ENCODE measurements around the gene EVA1C.
"Not testable (repeated sequence)": the region's sequence is repeated elsewhere in the genome, so short reads cannot be mapped to it uniquely, and the experiment has no call there.

EVA1C gene

DNA sequence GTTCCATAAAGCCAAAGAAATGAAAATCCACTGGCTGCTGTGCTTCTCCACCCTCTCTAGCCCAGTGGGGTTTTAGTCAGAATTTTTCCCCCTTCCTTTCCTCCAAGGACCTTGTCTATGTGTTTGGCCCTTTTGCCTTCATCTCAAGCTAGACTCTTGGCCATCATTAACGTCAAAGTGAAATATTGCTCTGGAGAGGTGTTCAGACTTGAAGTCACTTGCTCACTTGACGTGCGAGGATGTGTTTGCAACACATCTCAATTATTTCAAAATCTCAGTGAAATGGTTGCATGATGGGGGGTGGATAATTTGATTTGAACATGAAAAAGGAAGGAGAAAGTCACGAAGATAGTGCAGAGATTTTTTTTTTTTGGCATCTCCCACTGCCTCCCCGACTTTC is 13.6 kb downstream of the EVA1C start:
- DNase-seq, result no peak

DNA sequence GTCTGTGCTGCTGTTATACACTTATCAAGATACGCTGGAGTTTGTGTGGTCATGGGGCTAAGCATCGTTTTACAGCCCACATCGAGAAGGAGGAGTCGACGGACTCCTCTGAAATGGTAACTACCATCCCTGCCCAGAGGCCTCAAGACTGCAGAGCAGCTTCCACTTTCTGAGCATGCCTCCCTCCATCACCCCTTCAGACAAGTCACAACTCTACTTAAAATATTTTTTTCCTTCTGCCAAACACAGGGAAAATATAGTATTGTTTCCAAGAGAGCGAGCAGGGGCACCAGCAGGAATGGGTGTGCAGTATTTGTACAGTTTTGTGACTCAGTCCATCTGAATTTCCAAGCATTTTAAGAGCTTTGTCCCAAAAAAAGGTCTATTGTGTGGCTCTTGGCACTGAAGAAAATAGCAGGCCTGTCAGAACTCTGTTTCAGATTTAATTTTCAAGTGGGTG is 14.1 kb downstream of the EVA1C start:
- DNase-seq, result no peak

DNA sequence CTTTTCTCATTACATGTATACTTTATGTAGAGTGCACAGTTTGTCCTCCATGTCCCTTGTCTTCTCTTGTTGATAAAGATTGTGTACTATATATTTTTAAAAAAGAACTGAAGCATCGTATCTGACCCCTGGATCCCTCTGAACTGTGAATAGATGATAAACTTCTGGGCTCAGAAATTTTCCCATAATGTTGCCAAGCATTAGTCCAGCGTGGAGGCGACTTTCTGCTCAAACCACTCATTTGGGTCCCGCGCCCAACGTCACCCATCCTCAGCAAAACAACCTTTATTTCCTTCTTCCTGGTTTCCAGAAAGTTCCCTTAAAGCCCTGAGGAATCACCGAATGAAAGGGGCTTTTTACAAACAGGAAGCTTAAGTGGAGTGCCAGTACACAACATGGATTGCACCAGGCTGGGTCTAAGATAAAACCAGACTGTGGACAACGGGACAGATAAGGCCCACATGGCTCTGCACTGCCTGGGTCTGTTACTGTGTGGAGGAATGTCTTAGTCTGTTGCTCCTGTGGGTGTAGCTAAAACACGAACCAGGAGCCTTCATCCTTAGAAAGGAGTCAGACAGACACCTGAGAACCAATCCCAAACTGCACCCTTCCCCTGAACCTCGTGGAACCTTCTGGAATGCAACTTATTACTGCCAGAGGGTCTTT is 15.6 kb downstream of the EVA1C start:
- DNase-seq, result no peak

DNA sequence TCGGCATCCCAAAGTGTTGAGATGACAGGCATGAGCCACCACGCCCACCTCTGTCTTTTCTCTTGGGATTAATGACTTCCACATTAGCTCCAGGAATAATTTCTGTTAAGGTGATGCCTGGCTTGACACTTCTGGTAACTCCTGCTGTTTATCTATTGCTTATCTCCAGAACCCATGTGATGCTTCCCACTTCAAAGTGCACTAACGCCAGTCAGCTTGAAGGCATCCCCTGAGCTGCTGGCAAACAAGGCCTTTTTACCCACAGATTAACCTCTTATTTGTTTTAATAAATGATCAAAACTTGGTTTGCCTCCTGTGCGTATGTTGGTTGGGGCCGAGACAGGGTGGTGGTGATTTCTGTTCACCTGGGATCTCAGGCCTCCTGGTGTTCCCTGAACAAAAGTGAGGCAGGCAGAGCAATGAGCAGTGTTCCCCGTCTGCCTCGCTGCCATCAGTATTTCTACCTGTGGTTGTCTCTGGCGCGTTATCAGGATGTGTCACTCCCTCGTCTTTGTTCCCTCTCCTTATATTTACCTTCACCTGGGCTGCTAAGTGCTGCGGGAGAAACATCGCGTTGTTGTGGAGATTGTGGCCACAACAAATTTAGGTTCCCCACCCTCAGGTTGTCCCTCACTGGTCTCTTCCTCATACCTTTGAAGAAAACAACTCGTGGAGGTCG is 20.6 kb downstream of the EVA1C start:
- DNase-seq, result not testable (repeated sequence)

DNA sequence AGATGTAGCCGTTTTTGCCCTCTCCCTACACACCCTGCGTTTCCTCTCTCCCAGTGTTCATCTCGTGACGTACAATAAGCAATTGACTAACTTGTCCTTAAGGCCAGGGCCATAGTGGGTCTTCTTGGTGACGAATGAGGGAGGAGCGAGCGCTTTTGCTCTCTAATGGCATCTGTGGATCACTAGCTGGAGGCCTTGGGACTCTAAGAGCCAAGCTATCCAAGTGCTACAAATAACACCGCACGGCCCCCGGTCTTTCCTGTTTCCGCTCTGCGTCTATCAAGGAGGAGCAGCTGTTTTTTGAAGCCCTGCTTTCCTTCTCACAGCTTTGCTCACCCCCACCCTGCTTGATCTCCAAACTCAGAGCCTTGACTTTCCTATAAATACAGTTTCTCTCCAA is 25.2 kb downstream of the EVA1C start:
- DNase-seq, result no peak

DNA sequence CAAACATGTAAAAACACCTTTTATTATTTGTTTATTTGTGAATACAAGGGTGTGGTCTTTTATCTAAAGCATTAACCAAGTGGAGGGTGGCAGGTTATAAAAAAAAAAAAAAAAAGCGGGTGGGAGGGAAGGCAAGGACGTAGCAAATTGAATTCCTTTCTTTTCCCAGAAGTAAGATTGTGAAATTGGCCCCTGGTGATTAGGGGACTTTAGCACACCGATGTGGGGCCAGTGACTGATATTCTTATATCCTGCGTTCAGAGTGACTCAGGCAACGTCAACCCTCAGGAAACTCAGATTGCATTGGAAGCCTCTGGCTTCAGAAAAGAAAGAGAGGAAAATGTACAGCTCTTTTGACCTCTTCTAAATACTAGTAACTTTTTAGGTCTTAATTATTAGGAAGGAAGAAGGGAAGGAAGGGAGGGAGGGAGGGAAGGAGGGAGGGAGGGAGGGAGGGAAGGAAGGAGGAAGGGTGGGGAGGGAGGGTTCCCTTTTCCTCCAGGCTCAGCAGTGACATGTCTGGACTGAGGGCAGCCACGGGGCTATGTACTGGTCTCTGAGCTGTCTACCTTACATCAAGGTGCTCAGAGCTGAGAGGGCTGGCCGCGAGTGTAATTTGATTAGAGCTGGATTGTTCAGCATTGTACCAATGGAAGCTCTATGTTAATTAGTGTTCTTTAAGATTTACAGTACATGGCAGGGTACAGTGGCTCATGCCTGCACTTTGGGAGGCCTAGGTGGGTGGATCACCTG is 30.2 kb downstream of the EVA1C start:
- no peak for DNase-seq

DNA sequence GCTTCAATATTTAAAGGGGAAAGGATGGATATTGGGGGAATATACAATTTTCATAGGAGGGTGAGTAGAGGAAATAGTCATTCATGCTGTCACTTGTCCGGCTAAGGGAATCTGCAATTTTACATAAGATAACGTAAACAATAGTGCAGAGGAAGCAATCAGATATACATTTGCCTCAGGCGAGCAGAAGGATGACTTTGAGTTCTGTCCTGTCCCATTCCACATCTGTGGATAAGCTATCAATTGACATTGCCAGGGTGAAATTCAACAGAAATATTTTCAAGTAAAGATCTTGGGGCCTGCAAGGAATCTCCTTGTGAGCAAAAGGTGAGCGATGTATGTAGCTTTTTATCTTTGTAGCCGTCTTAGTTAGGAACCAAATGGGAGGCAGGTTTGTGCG is 32.6 kb downstream of the EVA1C start:
- DNase-seq, result no peak

DNA sequence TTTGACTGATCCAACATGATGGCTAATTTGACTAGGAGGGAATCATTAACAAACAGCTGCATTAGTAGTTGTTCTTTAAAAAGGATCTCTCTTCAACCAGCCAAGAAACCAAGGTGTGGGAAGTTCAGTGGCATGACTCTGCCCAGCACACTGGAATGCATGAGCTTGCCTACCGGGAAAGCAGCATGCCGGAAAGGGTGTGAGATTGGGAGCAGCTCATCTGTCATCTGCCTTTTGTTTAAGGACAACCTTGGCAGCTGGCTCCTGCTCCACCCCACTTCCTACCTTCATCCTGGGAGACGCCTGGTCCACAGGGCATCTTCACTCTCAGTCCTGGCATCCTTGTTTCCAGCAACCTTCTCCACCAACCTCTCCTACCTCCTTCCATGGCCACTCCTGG is 33.9 kb downstream of the EVA1C start:
- DNase-seq, result not testable (repeated sequence)

DNA sequence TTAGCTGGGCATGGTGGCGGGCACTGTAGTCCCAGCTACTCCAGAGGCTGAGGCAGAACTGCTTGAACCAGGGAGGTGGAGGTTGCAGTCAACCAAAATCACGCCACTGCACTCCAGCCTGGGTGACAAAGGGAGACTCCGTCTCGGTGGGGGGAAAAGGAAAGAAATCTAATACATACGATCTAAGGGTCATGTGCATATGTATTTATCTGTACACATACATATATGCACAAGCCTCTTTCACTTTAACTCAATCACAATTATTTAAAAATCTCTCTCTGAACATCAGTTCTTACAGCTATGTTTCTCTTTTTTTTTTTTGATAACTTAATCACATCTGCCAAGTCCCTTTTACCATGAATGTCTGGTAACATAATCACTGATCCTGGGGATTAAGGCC is 34.7 kb downstream of the EVA1C start:
- DNase-seq, result no peak

DNA sequence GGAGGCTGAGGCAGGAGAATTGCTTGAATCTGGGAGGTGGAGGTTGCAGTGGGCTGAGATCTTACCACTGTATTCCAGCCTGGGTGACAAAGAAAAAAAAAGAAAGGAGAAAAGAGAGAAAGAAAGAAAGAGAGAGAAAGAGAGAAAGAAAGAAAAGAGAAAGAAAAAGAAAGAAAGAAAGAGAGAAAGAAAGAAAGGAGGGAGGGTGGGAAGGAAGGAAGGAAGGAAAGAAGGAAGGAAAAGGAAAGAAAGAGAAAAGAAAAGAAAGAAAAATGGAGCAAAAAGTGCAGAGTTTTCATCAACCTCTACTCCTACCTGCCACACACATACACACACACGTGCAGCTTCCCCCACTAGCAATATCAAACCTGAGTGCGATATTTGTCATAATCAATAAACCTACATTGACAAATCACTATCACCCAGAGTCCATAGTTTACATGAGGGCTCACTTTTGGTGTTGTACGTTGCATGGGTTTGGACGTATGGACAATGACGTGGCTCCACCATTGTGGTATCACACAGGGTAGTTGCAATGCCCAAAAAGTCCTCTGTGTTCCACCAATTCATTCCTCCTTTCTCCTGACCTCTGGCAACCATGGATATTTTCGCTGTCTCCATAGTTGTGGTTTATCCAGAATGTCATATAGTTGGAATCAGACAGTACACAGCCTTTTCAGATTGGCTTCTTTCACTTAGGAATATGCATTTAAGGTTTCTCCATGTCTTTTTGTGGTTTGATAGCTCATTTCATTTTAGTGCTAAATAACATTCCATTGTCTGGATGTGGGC is 36.5 kb downstream of the EVA1C start:
- DNase-seq, result no peak

DNA sequence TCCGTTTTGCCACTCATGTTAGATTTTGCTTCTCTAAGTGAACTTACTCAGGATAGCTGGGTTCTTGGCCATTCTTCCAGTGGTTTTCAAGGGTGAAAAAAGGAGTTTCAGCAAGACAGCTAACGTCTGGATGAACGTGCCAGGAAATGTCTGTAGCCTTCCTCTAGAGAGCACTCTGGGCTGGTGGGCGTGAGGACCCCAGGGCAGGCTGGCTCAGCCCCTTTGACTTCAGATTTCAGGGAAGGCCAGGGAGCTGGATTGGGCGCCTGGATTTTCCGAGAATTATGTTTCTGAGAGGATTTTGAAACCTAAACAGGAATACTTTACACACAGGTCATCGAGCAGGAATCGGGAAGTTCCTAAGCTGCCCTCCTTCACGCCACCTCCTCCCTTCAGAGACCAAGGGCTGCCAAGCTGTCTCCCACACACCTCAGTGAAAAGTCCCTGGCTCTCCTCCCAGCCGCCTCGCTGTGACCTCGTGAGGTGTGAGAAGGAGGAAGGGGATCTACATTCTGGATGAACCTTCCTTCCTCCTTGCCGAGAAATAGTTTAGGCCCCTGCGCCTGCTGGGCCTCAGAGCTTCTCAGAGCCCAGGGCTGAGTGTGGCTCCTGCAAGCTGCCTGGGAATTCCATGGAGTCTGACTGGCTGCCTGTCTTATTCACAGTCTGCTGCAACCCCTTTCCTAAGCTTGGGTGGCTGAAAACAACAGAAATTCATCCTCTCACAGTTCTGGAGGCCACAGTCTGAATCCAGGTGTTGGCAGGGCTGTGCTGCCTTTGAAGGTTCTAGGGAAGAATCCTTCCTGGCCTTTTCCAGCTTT is 38.6 kb downstream of the EVA1C start:
- not testable (repeated sequence) for DNase-seq

DNA sequence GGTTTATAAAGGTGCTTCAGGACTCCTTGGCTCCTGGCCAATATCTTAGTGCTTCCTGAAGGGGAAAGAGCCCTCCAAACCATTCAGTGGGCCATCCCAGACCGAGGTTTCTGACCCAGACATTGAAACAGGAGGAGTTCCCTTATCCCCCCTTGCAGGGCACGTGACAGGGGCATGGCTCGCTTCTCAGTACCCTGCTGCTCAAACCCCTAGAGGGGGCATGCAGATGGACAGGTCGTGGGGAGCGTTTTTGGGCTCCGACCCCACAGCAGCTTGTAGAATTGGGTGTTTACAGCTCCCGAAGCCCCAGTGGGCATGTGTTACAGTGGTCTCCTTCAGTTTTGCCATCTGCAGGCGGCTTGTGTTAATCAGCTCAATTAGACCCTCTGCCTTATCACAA is 39.7 kb downstream of the EVA1C start:
- DNase-seq, result not testable (repeated sequence)

DNA sequence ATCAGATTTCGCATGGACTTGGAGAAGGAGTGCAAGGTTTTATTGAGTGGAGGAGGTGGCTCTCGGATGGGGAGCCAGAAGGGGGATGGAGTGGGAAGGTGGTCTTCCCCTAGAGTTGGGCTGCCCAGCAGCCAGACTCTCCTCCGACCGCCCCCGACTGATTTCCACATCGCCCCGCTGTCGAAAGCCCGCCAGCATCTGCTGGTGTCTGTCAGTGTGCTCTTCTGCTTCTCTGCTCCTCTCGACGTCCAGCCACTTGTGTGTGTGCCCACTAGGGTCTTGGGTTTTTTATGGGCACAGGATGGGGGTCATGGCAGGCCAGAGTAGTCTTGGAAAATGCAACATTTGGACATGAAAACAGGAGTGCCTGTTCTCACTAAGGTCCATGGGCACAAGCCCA is 40.1 kb downstream of the EVA1C start:
- DNase-seq, result no peak

DNA sequence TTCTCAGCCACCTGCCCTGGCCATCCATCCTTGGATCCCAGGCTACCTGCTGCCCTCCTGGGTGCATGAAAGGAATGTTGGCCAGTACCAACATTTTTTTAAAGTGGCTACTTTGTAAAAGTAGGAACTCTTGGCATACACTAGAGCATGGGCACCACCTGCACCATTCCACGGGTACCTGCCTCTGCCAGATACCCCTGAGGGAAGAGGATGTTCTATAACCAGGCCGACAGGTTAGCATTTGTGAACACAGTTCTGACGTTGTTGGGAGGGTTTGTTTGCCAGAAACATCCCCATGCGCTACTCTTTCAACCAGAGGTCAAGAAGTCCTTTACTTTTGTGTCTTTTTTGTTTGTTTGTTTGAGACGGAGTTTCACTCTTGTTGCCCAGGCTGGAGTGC is 43.0 kb downstream of the EVA1C start:
- no peak for DNase-seq

DNA sequence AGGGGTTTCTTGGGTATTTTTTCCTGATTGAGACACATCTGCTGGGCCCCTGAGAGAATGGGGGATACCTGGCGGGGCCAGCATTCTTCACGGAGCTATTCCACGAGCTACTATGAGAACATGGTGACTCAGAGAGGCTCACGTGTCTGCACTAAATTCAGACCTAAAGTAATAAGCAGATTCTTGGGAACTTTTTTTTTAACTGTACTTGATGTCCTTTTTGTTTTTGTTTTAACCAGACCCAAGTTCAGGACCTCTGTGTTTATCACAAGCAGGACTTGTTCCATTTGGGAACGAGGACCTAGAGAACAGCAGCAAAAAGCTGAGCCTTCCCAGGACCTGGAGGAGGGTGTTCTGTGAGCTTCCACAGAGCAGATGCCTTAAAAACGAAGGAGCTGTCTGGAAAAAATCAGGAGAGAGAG is 44.0 kb downstream of the EVA1C start:
- DNase-seq, result no peak

DNA sequence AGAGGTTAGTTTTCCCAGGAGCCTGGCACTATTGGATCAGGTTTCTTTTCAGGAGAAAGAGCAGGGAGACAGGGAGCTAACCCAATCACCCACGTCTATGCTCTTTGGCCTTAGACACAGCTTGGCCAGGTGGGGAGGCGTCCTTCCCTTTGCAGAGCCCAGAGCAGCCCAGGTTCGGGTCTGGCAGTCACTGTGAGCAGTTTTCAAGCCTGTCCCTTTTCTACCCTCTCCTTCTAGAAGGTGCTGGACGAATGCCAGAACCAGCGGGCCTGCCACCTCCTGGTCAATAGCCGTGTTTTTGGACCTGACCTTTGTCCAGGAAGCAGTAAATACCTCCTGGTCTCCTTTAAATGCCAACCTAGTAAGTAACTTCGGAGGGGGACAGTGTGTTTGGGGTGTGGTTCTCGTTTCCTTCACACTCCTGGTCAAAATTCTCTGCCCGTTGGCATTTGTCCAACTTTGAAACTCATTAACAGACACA is 44.9 kb downstream of the EVA1C start:
- no peak for DNase-seq

DNA sequence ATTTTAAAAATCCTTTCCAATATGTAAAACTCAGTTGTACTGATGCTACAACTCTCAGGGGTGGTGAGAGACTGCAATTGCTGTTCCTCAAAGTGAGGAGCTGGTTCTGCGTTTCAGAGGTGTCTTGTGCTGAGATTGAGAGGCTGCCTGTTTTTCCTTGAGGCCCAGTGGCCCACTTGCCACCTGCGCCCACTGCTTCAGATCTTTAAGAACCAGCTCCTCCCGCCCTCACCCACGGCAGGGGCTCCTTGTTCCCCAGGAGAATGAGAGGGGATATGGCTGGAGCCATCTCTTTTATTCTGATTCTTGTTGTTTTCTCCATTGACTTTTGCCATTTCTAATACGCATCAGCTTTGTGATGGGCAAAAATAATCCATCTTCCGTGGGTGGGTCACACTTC is 45.5 kb downstream of the EVA1C start:
- no peak for DNase-seq

DNA sequence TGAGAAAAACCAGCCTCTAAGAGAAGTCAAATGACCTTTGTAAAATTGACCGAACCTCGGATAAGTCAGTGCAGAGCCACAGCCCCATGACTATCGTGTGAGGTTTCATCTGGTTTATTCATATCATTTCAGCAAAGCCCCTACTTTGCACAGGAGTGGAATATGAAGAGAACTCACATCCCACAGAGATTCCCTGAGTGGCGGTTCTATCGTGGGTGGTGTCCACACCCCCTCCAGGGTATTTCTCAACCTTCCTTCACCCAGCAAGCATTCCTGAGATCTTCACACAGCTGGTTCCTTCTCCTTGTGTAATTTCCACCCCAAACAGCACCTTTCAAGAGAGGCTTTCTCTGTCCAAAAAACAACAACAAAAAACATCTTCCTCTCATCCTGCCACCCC is 47.5 kb downstream of the EVA1C start:
- DNase-seq, result no peak

DNA sequence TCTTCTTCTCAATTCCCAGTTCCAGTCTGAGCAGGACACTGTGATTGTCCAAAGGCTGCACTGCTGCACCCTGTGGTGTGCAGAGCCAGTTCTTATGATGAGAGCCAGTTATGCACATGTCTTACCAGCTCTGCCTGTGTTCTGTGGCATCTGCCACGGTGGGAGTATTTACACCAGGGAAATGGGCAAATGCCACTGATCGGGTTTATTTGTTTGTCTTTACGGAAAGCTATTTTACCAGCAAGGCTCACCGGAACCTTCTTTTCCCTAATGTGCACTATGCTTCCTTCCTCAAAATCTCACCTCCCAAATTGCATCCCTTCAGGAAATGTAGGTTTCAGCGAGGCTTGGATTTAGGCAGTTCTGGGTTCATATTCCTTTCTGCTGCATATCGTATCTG is 49.0 kb downstream of the EVA1C start:
- no peak for DNase-seq

DNA sequence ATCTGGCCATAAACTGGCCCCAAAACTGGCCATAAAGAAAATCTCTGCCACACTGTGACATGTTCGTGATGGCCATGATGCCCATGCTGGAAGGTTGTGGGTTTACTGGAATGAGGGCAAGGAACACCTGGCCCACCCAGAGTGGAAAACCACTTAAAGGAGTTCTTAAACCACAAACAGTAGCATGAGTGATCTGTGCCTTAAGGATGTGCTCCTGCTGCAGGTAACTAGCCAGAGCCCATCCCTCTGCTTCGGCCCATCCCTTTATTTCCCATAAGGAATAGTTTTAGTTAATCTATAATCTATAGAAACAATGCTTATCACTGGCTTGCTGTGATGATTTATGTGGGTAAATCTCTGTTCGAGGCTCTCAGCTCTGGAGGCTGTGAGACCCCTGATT is 50.1 kb downstream of the EVA1C start:
- DNase-seq, result not testable (repeated sequence)

DNA sequence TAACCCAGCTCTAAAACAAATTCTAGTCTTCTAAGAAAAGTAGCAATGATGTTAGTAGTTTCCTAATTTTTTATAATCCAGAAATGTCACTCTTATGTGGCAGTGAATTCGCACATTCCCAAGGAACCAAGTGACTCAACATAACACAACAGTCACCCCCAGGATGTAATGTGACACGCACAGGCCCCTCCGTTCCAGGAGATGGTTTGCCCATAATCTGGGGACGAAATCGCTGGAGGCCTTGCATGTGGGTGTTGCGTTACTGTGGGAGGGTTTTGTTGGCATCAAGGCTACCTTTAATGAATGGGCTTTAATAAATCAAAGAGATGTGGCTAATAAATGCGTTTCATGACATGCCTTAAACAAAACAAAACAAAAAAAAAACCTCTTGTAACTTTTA is 50.9 kb downstream of the EVA1C start:
- DNase-seq, result no peak

DNA sequence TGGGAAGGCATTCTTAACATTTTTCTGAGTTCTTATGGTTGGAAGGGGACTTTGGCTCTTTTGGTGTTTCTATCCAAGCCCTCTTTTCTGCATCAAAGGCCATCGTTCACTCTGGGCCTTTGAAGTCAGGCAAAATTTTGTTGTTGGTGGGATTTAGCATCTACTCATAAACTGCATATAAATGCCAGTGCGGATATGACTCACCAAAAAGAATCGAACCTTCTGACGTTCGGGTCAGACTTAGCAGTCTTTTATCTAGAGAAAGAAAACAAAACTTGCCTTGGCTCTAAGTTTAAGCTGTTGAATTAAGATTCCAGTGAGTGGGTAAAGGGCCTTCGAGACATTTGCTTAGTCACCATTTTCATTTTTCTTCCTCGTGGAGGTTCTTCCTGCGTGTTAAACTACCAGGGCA is 51.4 kb downstream of the EVA1C start:
- DNase-seq, result no peak
